Panc1 (cell line): ENCODE results near the gene ASB2. TPM values are rescaled to one million over a fixed set of nuclear protein-coding genes. Genes with fewer than 3 reads are reported as not detected.

Experiments used
- ATAC-seq: fragments of 200-7000 bp; cut with Tn5 transposase; 2 replicates; pipeline ENCODE4 v1.9.1; 2020; ENCODE audit warnings: mild to moderate bottlenecking, moderate library complexity
- BruUV-seq: library from RNA; stranded (reverse); fragments of 400-500 nt; replicated peaks from 2 replicates; lab custom pipeline; 2021; lab: Mats Ljungman, UMichigan
- CTCF ChIA-PET: fragments of 300-600 bp; sonication (Branson Sonifier 250); formaldehyde crosslinking; loops from one replicate; lab custom pipeline; 2022; ENCODE audit warnings: antibody characterized with exemption; lab: Charles Lee
- POLR2A ChIA-PET: fragments of 300-600 bp; sonication (Branson Sonifier 250); formaldehyde crosslinking; loops from one replicate; lab custom pipeline; 2022; ENCODE audit warnings: antibody characterized with exemption; lab: Charles Lee
- DNase-seq: peaks from one replicate; pipeline ENCODE4 v3.0.0-alpha.2; 2010; ENCODE audit warnings: low read depth, low spot score
- H3K27ac ChIP-seq: 2 replicates; pipeline ENCODE4 v1.5.1; 2011; ENCODE audit warnings: mild to moderate bottlenecking, low read length, inconsistent platforms
- H3K27me3 ChIP-seq: fragments of 200-500 bp; sonication (Bioruptor generic); 2 replicates; pipeline ENCODE4 v1.6.0; 2014; ENCODE audit warnings: low read length, inconsistent platforms; ENCODE audit not compliant: control insufficient read depth, insufficient read depth
- H3K36me3 ChIP-seq: fragments of 200-500 bp; sonication (Bioruptor generic); 2 replicates; pipeline ENCODE4 v1.5.1; 2014; ENCODE audit warnings: inconsistent platforms, mild to moderate bottlenecking, low read length, moderate library complexity; ENCODE audit not compliant: control insufficient read depth, insufficient read depth
- H3K4me1 ChIP-seq: 2 replicates; pipeline ENCODE4 v1.5.1; 2011; ENCODE audit warnings: inconsistent platforms, mild to moderate bottlenecking, low read length, moderate library complexity; ENCODE audit not compliant: control insufficient read depth, insufficient read depth
- H3K4me3 ChIP-seq, 2 experiments: 2 replicates each; pipeline ENCODE4 v1.5.1; 2011 to 2012; ENCODE audit warnings: low read depth in 2 of 2, low read length in 2 of 2, mild to moderate bottlenecking in 2 of 2, inconsistent platforms in 1 of 2, moderate library complexity in 1 of 2
- H3K9me3 ChIP-seq: fragments of 200-500 bp; sonication (Bioruptor generic); 2 replicates; pipeline ENCODE4 v1.5.1; 2014; ENCODE audit warnings: low read depth, mild to moderate bottlenecking, inconsistent platforms, low read length, moderate library complexity; ENCODE audit not compliant: control insufficient read depth, insufficient read depth
- POLR2AphosphoS5 ChIP-seq: IDR thresholded peaks from 2 replicates; pipeline ENCODE4 v1.6.1; 2012; ENCODE audit warnings: mild to moderate bottlenecking, low read depth, low read length, moderate library complexity
- REST ChIP-seq, 2 experiments: IDR thresholded peaks; 2 replicates each; pipeline ENCODE4 v1.6.1; 2011 to 2012; ENCODE audit warnings: low read depth in 2 of 2, control low read depth in 1 of 2, low read length in 1 of 2, mild to moderate bottlenecking in 1 of 2, moderate library complexity in 1 of 2; ENCODE audit not compliant: insufficient read depth in 1 of 2
- SIN3A ChIP-seq: IDR thresholded peaks from 2 replicates; pipeline ENCODE4 v1.6.1; 2012; ENCODE audit warnings: low read depth, mild to moderate bottlenecking, low read length, moderate library complexity, borderline replicate concordance; ENCODE audit not compliant: insufficient read depth
- TCF7L2 ChIP-seq: IDR thresholded peaks from 2 replicates; pipeline ENCODE4 v1.6.1; 2011; ENCODE audit warnings: mild to moderate bottlenecking, low read depth, low read length, inconsistent platforms
- in situ Hi-C: cut with HindIII; loops from 2 replicates; pipeline ENCODE4 v1.10.0; 2016; ENCODE audit warnings: low sequenced_read_pairs, low pct_unique_long_range_greater_than_20kb
- intact Hi-C: fragments of 100-400 bp; cut with micrococcal nuclease; formaldehyde crosslinking; loops from one replicate; pipeline ENCODE4 v1.10.0; 2022; ENCODE audit not compliant: unreplicated experiment
- total RNA-seq: library from RNA; stranded (reverse); gene quantifications from one replicate; pipeline ENCODE4 v1.2.1, GENCODE V29; 2021; ENCODE audit not compliant: unreplicated experiment
- TF ChIP-seq, protein P1 (sequence below): fragments of 450-650 bp; IDR thresholded peaks from 2 replicates; pipeline ENCODE4 v1.5.1; 2017; ENCODE audit warnings: mild to moderate bottlenecking

ASB2 gene
- total RNA-seq, 1 experiment from 2014 or later, result 0.28 TPM

DNA sequence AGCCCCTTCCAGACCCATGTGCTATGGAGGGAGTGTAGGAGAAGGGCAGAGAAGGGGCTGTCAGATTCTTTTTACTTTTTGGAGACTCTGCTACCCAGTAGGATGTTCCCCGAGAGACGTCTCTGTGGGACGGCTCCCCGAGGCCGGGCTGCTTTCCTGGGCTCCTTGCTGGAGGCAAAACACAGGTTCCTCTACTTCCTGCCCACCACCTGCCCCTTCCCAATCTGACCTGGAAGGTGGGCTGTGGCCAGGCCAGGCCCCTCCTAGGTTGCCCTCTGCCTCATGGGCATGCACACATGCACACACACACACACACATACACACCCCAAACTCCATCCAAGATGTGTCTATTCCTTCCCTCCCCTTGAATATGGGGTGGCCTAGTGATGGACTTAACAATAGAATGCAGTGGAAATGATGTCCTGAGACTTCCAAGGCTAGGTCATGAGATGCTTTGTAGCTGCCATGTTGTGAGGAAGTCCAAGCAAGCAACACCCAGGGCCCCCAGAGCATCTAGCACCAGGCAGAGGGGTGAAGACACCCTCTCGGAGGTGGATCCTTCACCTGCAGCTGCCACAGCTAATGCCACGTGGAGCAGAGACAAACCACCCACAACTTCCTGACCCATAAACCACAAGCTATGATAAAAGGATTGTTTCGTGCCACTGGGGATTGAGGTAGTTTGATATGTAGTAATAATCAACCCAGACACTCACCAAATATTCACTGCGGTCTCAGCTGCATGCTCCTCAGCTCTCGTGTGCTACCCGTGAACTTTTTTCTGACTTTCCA is 1.6 kb upstream of the ASB2 start:
- no peak for DNase-seq
- in situ Hi-C loops, result no loop called here

GRCh38 chr14:93977171-93977570 is 801 bp upstream of the ASB2 start:
- no peak for DNase-seq
- POLR2A ChIA-PET, result no interaction called here
- CTCF ChIA-PET, result no interaction called here

More for the DNA sequence above, 1.6 kb upstream of the ASB2 start:
- no peak for ATAC-seq
- TF ChIP-seq REST (IDR thresholded peaks at IDR 0.05; ENCODE audit: insufficient read depth in 1 of 2, low read depth in 2 of 2, low read length in 1 of 2) (no peak), TCF7L2 (no peak), POLR2AphosphoS5 (no peak), SIN3A (no peak)
- TF ChIP-seq, protein P1, sequence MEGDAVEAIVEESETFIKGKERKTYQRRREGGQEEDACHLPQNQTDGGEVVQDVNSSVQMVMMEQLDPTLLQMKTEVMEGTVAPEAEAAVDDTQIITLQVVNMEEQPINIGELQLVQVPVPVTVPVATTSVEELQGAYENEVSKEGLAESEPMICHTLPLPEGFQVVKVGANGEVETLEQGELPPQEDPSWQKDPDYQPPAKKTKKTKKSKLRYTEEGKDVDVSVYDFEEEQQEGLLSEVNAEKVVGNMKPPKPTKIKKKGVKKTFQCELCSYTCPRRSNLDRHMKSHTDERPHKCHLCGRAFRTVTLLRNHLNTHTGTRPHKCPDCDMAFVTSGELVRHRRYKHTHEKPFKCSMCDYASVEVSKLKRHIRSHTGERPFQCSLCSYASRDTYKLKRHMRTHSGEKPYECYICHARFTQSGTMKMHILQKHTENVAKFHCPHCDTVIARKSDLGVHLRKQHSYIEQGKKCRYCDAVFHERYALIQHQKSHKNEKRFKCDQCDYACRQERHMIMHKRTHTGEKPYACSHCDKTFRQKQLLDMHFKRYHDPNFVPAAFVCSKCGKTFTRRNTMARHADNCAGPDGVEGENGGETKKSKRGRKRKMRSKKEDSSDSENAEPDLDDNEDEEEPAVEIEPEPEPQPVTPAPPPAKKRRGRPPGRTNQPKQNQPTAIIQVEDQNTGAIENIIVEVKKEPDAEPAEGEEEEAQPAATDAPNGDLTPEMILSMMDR, result no peak
- Histone ChIP-seq H3K27me3 (no peaks in the 10 kb centered on the region), H3K36me3 (no peaks in the 10 kb centered on the region), H3K27ac (no peak overlapping the region), H3K9me3 (no peaks in the 10 kb centered on the region), H3K4me1 (no peaks in the 10 kb centered on the region), H3K4me3 (no peak overlapping the region)
- ChIA-PET POLR2A (no interaction called here), CTCF (interaction anchor here (0.6 kb wide), 1 partner anchor 149 kb away, joined by 3 read pairs; no protein-coding TSS in a partner anchor)
- BruUV-seq, result no TSS peak
- intact Hi-C loops, result no loop called here

More at GRCh38 chr14:93977171-93977570, 801 bp upstream of the ASB2 start:
- ATAC-seq, result no peak
- Histone ChIP-seq H3K36me3 (no peaks in the 10 kb centered on the region), H3K27me3 (no peaks in the 10 kb centered on the region), H3K4me3 (no peak overlapping the region), H3K27ac (no peak overlapping the region), H3K4me1 (no peaks in the 10 kb centered on the region), H3K9me3 (no peaks in the 10 kb centered on the region)
- intact Hi-C loops (no loop called here), in situ Hi-C loops (no loop called here)
- no peak for TF ChIP-seq SIN3A
- TF ChIP-seq POLR2AphosphoS5, result no peak
- TF ChIP-seq TCF7L2, result no peak
- no peak for TF ChIP-seq REST (IDR thresholded peaks at IDR 0.05; ENCODE audit: insufficient read depth in 1 of 2, low read depth in 2 of 2, low read length in 1 of 2)
- TF ChIP-seq, protein P1, result no peak
- no TSS peak for BruUV-seq
